Endothelial cell of umbilical vein (primary cell): ENCODE data around the gene BIRC3. TPM values are rescaled to one million over a fixed set of nuclear protein-coding genes. Genes with fewer than 3 reads are reported as not detected.

Experiments
- BruUV-seq: library from RNA; stranded (reverse); fragments of 400-500 nt; replicated peaks from 2 replicates; lab custom pipeline; 2021; lab: Mats Ljungman, UMichigan
- CTCF ChIA-PET: fragments of 300-600, 350-600 bp; sonication (Branson Sonifier 250); formaldehyde crosslinking; loops from one replicate; lab custom pipeline; 2021; ENCODE audit warnings: antibody characterized with exemption, inconsistent platforms; lab: Charles Lee
- POLR2A ChIA-PET: fragments of 300-600, 350-600 bp; sonication (Branson Sonifier 250); formaldehyde crosslinking; loops from one replicate; lab custom pipeline; 2021; ENCODE audit warnings: antibody characterized with exemption, inconsistent platforms; lab: Charles Lee
- DNase-seq: peaks from one replicate; pipeline ENCODE4 v3.0.0-alpha.2; 2011; ENCODE audit warnings: low read depth, low spot score
- FAIRE-seq: peaks from 2 replicates; lab custom pipeline; 2011; peaks lifted over from hg19 to GRCh38; lab: Jason Lieb, UNC
- H2AFZ ChIP-seq: 2 replicates; pipeline ENCODE4 v1.6.0; 2012; ENCODE audit warnings: low read depth, low read length, control low read depth, inconsistent platforms
- H3K27ac ChIP-seq: 2 replicates; pipeline ENCODE4 v1.5.1; 2011; ENCODE audit warnings: low read depth, mild to moderate bottlenecking, control low read depth, low read length, moderate library complexity; ENCODE audit not compliant: insufficient read depth
- H3K27me3 ChIP-seq, 2 experiments: 2 replicates each; pipeline versions ENCODE4 v1.6.0 to v1.6.1; 2011; ENCODE audit warnings: low read length in 2 of 2, mixed read lengths in 1 of 2; ENCODE audit not compliant: control insufficient read depth in 2 of 2, insufficient read depth in 2 of 2
- H3K36me3 ChIP-seq, 2 experiments: 2 replicates in 1 of 2; 3 replicates in 1 of 2; pipeline ENCODE4 v1.5.1; 2011; ENCODE audit warnings: low read length in 2 of 2, mild to moderate bottlenecking in 1 of 2, moderate library complexity in 1 of 2; ENCODE audit not compliant: control insufficient read depth in 2 of 2, insufficient read depth in 2 of 2; ENCODE audit errors: extremely low read depth in 1 of 2
- H3K4me1 ChIP-seq: 3 replicates; pipeline ENCODE4 v1.5.1; 2011; ENCODE audit warnings: mild to moderate bottlenecking, low read length; ENCODE audit not compliant: control insufficient read depth, insufficient read depth; ENCODE audit errors: extremely low read depth
- H3K4me2 ChIP-seq: 2 replicates; pipeline ENCODE4 v1.6.1; 2011; ENCODE audit warnings: low read length, control low read depth, mixed read lengths; ENCODE audit not compliant: insufficient read depth
- H3K4me3 ChIP-seq, 3 experiments: fragments of 200-600 bp in 1 of 3; sonication (generic), shearing (Covaris generic) in 1 of 3; replicated peaks in 1 of 3; 2 replicates each; pipeline ENCODE4 v1.5.1; 2011 to 2016; ENCODE audit warnings: control low read depth in 3 of 3, low read length in 3 of 3, mild to moderate bottlenecking in 2 of 3, inconsistent platforms in 1 of 3, low read depth in 1 of 3, moderate library complexity in 1 of 3; ENCODE audit not compliant: insufficient read depth in 1 of 3
- H3K79me2 ChIP-seq: 2 replicates; pipeline ENCODE4 v1.6.0; 2012; ENCODE audit warnings: low read length, inconsistent platforms; ENCODE audit not compliant: control insufficient read depth, insufficient read depth
- H3K9ac ChIP-seq: replicated peaks from 2 replicates; pipeline ENCODE3; 2011; ENCODE audit warnings: low read length, control low read depth; ENCODE audit not compliant: insufficient read depth; ENCODE audit errors: extremely low read depth
- H3K9me1 ChIP-seq: replicated peaks from 3 replicates; pipeline ENCODE4 v1.6.0; 2011; ENCODE audit warnings: mild to moderate bottlenecking, low read length; ENCODE audit not compliant: control insufficient read depth, insufficient read depth; ENCODE audit errors: extremely low read depth
- H3K9me3 ChIP-seq: replicated peaks from 2 replicates; pipeline ENCODE4 v1.5.1; 2012; ENCODE audit warnings: low read length, inconsistent platforms; ENCODE audit not compliant: control insufficient read depth, insufficient read depth
- H4K20me1 ChIP-seq: replicated peaks from 2 replicates; pipeline ENCODE3; 2011; ENCODE audit warnings: mild to moderate bottlenecking, low read length; ENCODE audit not compliant: control insufficient read depth, insufficient read depth; ENCODE audit errors: extremely low read depth
- EZH2 ChIP-seq: IDR thresholded peaks from 2 replicates; pipeline ENCODE4 v1.6.1; 2012; ENCODE audit warnings: borderline replicate concordance, low read depth, mild to moderate bottlenecking, moderate library complexity, low read length, inconsistent platforms; ENCODE audit not compliant: severe bottlenecking
- FOS ChIP-seq: IDR thresholded peaks from 2 replicates; pipeline ENCODE4 v1.6.1; 2011; ENCODE audit warnings: mild to moderate bottlenecking, low read length, moderate library complexity, borderline replicate concordance; ENCODE audit not compliant: insufficient read depth
- GATA2 ChIP-seq: IDR thresholded peaks from 2 replicates; pipeline ENCODE4 v1.7.0; 2011; ENCODE audit warnings: low read depth, mild to moderate bottlenecking, moderate library complexity, mixed read lengths, low read length; ENCODE audit not compliant: insufficient read length, insufficient read depth
- JUN ChIP-seq: IDR thresholded peaks from 2 replicates; pipeline ENCODE4 v1.6.1; 2011; ENCODE audit warnings: borderline replicate concordance, low read depth; ENCODE audit not compliant: insufficient read length, insufficient read depth
- MYC ChIP-seq: IDR thresholded peaks from one replicate; pipeline ENCODE4 v1.6.1; 2011; ENCODE audit warnings: mild to moderate bottlenecking, low read depth, low read length
- POLR2A ChIP-seq: IDR thresholded peaks from 2 replicates; pipeline ENCODE4 v1.6.1; 2012; ENCODE audit warnings: low read depth, mild to moderate bottlenecking, control low read depth, low read length
- POLR2AphosphoS5 ChIP-seq: IDR thresholded peaks from 2 replicates; pipeline ENCODE4 v1.6.1; 2012; ENCODE audit warnings: low read depth, mild to moderate bottlenecking, control low read depth, low read length, moderate library complexity; ENCODE audit not compliant: insufficient read depth
- dilution Hi-C: fragments of 300-500 bp; cut with MboI; formaldehyde crosslinking; loops from one replicate; pipeline ENCODE4 v1.15.0; 2019; ENCODE audit warnings: low sequenced_read_pairs; ENCODE audit not compliant: extremely low pct_ligation_motif_present
- intact Hi-C: fragments of 100-400 bp; cut with micrococcal nuclease; formaldehyde crosslinking; loops from one replicate; pipeline ENCODE4 v1.10.0; 2022
- polyA plus RNA-seq, 4 experiments: library from polyadenylated mRNA; depleted of rRNA in 3 of 4; stranded (reverse) in 3 of 4; unstranded in 1 of 4; fragments of >200 nt; gene quantifications; 2 replicates each; pipeline versions ENCODE4 v1.2.1 to v1.2.3, GENCODE V29; 2011 to 2012; ENCODE audit warnings: missing spikeins in 1 of 4
- total RNA-seq: library from RNA; stranded (reverse); gene quantifications from 2 replicates; pipeline ENCODE4 v1.2.3, GENCODE V29; 2021
- TF ChIP-seq, protein P1 (sequence below), 2 donors: IDR thresholded peaks; 1 replicate in 1 of 2; 2 replicates in 1 of 2; pipeline ENCODE4 v1.5.1; 2011; ENCODE audit warnings: low read length in 2 of 2, mild to moderate bottlenecking in 2 of 2, moderate library complexity in 2 of 2, control low read depth in 1 of 2, inconsistent platforms in 1 of 2, low read depth in 1 of 2; ENCODE audit not compliant: insufficient read depth in 1 of 2; ENCODE audit errors: extremely low read depth in 1 of 2
- TF ChIP-seq, protein P2 (sequence below): IDR thresholded peaks from 2 replicates; pipeline ENCODE4 v1.6.1; 2011; ENCODE audit not compliant: insufficient read depth, insufficient read length

BIRC3 gene
- total and polyA plus RNA-seq, 2 donors (not counting 3 experiments of a cell fraction or from before 2014, with no cell fraction given) = 0.28 to 1.4 TPM

DNA sequence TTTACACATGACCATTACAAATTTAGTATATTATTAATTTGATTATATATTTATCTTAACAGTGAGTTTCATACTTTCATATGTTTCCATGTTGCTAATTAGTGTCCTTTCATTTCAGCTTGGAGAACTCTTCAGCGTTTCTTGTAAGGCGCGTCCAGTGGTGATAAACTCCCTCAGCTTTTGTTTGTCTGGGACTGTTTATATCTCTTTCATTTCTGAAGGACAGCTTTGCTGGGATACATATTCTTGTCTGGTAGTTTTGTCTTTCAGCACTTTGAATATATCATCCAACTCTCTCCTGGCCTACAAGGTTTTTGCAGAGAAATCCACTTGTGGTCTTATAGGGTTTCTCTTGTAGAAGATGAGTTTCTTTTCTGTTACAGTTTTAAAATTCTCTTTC lies 42.1 kb downstream of the BIRC3 start:
- Histone ChIP-seq H3K9me1 (no peaks in the 10 kb centered on the region), H3K9me3 (no peaks in the 10 kb centered on the region), H3K4me1 (no peaks in the 10 kb centered on the region), H3K4me3 (no peak overlapping the region), H4K20me1 (no peaks in the 10 kb centered on the region), H2AFZ (no peak overlapping the region), H3K9ac (no peak overlapping the region), H3K4me2 (no peak overlapping the region), H3K27ac (no peak overlapping the region), H3K79me2 (peaks cover 74% of the 10 kb centered on the region), H3K36me3 (peaks cover 10 to 31% of the 10 kb centered on the region in 2 experiments), H3K27me3 (no peaks in the 10 kb centered on the region)
- TF ChIP-seq GATA2 (no peak), FOS (no peak), MYC (no peak), POLR2A (no peak), POLR2AphosphoS5 (no peak), JUN (no peak), EZH2 (no peak)
- TF ChIP-seq, protein P1, sequence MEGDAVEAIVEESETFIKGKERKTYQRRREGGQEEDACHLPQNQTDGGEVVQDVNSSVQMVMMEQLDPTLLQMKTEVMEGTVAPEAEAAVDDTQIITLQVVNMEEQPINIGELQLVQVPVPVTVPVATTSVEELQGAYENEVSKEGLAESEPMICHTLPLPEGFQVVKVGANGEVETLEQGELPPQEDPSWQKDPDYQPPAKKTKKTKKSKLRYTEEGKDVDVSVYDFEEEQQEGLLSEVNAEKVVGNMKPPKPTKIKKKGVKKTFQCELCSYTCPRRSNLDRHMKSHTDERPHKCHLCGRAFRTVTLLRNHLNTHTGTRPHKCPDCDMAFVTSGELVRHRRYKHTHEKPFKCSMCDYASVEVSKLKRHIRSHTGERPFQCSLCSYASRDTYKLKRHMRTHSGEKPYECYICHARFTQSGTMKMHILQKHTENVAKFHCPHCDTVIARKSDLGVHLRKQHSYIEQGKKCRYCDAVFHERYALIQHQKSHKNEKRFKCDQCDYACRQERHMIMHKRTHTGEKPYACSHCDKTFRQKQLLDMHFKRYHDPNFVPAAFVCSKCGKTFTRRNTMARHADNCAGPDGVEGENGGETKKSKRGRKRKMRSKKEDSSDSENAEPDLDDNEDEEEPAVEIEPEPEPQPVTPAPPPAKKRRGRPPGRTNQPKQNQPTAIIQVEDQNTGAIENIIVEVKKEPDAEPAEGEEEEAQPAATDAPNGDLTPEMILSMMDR (IDR thresholded peaks at IDR 0.05; ENCODE audit: extremely low read depth in 1 of 2, insufficient read depth in 1 of 2, low read depth in 1 of 2, low read length in 2 of 2) = no peak
- TF ChIP-seq, protein P2, sequence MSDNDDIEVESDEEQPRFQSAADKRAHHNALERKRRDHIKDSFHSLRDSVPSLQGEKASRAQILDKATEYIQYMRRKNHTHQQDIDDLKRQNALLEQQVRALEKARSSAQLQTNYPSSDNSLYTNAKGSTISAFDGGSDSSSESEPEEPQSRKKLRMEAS = no peak
- ChIA-PET POLR2A (no interaction called here), CTCF (interaction anchor here (1.5 to 3.9 kb wide), 2 partner anchors 8 to 17 kb away, joined by 6 to 15 read pairs; no protein-coding TSS in a partner anchor)
- intact Hi-C loops (no loop called here), dilution Hi-C loops (no loop called here)
- DNase-seq (no peak), FAIRE-seq (no peak)
- BruUV-seq = no TSS peak
